ENCODE results near the gene LCN1.
"Not testable (repeated sequence)": the region's sequence is repeated elsewhere in the genome, so short reads cannot be mapped to it uniquely, and the experiment has no call there.

The LCN1 gene

DNA sequence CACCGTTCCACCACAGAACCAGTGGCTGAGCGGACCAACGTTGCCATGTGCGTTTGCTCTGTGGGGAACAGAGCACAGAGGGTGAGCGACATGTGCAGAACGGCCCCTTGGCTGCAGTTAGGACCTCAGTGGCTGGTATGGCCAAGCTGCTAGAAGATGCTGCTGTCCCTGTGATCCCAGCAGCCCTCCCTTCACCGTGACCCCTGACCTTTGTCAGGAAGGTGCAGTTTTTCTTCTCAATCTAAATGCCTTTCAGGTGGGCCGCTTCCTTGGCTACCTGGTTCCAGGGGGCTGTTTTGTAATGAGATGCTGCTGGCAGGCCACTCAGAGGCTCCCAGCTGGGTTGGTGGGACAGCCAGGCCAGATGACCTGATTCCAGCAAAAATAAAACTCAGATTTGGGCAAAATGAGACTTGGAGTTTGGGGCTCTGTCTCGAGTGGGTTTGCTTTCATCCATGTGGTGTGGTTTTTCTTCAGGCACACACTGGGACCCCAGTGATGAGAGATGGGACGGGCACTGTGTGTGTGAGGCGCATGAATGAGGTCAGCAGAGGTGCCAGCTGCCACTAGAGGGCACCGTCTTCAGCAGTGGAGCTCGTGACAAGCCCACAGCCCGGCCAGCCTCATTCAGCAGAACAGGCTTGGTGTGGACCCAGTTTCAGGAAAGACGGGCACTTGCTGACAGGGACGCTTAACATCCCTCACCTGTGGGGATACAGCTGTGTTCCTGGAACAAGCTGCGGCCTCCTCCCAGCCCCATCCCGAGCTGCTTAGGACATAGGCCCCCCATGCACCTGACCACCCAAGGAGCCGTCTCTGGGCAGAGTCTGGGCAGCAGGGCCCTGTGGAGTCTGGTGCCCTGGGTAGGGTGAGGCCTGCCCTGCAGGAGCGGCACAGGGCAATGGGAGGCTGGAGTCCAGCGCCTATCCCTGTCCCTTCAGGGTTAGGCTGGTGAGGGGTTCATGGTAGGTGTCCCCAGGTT lies 16.7 kb upstream of the LCN1 start:
- peak; percentile 28 for DNase-seq (ENCODE audit: low read depth)

DNA sequence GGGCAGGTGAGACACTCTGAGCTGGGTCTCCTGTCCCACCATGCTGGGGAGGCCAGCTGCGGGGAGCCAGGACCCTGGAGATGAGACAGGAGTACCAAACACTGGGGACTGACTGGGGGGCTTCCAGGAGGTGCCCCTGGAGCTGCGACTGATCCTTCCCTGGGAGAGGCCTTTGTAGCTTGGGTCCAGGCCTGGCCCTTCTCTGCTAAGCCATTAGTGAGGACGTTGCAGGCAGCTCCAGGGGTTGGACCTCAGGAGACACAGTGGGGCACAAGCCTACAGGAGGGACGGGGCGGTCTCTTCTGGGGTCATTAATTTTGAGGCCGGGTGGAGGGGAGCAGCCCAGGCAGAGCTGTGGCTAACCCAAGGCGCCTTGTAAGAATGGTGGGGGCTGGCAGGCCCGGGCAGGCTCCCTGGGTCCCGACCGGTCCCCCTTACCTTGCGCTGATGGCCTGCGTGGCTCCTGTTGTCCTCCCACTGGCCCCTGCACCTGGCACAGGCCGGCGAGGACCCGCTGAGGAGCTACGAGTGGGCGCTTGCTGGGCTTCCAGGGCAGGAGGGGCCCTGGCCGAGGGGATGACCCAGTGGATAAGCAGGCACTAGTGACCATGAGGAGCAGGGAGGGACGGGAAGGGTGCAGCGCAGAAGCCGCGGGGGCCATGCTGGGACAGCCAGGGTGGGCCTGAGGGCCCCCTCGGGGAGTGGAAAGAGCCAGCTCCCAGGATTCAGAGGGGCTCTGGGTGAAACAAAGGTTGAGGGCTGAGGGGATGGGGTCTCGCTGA lies 15.6 kb upstream of the LCN1 start:
- DNase-seq (ENCODE audit: low read depth) = no peak

DNA sequence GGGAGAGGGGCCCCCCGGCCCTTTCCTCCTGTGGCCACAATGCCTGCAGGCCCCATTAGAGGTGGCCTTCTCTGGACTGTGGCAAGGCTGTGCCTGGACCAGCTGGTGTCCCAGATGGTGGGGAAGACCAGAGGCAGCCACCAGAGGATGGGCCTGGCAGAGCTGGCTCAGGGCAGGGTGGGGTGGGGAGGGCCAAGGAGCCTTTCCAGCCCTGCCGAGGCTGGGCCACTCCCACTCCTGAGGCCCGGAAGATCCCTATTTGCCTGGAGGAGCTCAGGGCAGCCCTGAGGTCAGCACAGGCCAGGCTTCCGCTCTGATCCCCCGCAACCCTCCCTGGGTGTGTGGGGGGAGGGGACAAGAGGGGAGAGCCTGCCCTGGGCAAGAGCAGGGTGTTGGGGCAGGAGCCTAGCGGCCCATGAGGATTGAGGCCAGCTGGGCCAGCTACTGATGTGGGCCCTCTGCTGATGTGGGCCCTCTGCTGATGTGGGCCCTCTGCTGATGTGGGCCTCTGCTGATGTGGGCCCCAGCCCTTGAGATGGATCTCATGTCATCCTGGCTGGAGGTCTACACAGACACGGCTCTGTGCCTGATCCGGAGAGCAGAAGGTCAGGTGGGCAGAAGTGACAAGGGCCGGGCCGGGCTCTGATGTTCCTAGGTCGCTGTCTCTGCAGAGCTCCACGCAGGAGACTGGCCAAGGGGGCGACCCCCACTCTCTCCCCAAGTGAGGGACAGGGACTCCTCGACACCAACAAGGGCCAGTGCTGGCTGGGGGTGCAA lies 14.7 kb upstream of the LCN1 start:
- DNase-seq (ENCODE audit: low read depth) = no peak

DNA sequence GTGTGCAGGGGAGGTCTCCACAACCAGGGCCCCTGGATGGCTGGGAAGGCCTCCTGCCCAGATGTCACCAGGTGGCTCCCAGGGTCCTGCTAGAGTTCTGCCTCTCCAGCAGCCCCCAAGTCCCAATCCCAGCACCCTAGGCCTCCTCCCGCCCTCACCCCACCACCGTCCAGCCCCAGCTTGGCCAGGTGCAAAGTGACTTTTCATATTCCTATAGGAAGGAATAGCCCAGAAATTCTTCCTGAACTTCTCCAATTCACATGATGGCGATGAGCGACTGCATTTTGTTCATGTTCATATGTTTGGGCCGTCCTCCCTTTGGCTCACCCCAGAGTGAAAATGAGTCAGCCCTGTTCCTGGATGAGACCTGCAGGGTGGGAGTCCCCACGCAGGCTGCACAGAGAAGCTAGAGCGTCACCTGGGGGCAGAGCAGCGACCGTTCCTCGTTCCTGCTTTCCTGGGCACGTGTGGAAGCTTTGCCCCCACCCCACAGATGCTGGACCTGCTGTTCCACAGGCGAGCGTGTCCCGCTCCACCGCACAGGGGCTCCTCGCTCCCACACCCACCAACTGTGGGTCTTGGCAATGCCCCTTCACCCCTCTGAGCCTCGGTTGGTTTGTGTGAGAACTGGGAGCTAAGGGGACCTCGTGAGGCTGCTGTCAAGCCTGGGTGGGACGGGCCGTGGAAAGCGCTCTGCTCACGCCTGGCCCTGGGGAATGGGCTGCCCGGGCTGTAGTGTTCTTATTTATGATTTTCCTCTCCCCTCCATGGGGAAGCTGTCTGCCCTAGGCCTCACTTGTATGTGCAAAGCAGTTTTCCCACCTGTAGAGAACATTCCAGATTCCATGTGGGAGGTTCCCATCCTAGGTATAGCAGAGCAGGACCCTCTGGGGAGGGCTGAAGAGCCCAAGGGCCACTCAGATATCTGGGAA lies 13.9 kb upstream of the LCN1 start:
- DNase-seq (ENCODE audit: low read depth) = no peak

GRCh38 chr9:135508211-135508820 lies 12.9 kb upstream of the LCN1 start:
- DNase-seq (ENCODE audit: low read depth) = no peak

GRCh38 chr9:135509458-135509857 lies 11.8 kb upstream of the LCN1 start:
- DNase-seq (ENCODE audit: low read depth) = no peak

DNA sequence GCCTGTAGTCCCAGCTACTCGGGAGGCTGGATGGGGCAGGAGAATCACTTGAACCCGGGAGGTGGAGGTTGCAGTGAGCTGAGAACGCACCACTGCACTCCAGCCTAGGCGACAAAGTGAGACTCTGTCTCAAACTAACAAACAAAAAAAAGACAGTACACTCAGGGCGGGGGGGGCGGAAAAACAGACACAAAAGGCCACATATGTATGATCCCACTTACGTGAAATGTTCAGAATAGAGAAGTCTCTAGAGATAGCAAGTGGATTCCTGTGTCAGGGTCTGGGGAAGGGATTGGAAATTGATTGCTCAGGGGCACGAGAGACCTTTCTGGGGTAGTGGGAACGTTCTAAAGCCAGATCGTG lies 9.0 kb upstream of the LCN1 start:
- no peak for DNase-seq (ENCODE audit: low read depth)

- no peak for DNase-seq (ENCODE audit: low read depth)
These were observed 8.3 kb upstream of the LCN1 start for GRCh38 chr9:135512904-135513303.

- no peak for DNase-seq (ENCODE audit: low read depth)
These were observed 7.8 kb upstream of the LCN1 start for GRCh38 chr9:135513351-135513846.

DNA sequence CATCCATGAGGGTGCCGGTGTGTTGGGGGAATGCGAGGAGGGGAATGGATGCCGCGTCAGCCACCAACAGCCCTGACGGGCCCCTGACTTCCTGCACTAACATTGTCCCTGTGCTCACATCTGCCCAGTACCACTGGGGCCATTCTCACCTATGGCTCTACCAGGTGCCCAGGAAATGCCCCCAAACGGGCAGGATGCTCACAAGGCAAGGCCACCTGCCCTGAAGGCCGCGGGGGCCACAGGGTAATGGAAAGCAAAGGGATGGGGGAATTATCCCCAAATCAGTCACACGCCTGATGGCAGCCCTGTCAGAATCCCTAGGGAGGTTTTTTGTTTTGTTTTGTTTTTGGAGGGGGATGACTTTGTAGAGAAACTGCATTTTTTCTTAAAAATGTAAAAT lies 7.3 kb upstream of the LCN1 start:
- DNase-seq (ENCODE audit: low read depth) = not testable (repeated sequence)

DNA sequence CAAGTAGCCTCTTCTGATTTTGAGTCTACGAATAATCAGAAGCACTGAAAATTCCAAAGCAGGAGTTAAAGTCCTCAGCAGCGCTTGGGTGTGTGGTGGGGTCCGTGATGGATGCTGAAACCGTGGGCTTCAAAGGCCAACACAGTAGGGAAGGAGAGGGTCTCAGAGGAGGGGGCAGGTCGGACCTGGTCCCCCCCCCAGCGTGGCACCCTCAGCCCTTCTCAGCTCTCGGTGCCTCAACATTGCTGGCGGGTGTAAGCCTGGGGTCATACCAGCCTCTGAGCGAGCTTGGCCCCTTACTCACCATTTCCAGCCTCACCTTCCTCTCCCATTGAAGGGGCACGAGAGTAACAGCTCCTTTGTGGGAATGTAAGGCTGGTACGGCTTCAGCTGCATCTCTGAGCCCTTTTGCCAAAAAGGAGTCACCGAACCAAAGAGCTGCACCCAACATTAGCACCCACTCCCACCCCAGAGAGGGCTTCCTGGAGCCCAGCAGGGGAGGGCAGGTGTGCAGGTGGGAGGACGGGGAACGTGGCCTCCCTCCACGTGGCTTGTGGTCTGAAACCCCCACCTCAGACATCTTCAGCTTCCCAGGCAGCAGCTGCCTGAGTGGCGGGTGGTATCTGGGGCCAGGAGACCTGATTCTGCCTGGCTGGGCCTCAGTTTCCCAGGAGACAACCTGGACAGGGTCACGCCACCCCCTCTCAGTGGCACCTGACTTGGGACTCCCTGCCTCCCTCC lies 6.7 kb upstream of the LCN1 start:
- DNase-seq (ENCODE audit: low read depth) = no peak

DNA sequence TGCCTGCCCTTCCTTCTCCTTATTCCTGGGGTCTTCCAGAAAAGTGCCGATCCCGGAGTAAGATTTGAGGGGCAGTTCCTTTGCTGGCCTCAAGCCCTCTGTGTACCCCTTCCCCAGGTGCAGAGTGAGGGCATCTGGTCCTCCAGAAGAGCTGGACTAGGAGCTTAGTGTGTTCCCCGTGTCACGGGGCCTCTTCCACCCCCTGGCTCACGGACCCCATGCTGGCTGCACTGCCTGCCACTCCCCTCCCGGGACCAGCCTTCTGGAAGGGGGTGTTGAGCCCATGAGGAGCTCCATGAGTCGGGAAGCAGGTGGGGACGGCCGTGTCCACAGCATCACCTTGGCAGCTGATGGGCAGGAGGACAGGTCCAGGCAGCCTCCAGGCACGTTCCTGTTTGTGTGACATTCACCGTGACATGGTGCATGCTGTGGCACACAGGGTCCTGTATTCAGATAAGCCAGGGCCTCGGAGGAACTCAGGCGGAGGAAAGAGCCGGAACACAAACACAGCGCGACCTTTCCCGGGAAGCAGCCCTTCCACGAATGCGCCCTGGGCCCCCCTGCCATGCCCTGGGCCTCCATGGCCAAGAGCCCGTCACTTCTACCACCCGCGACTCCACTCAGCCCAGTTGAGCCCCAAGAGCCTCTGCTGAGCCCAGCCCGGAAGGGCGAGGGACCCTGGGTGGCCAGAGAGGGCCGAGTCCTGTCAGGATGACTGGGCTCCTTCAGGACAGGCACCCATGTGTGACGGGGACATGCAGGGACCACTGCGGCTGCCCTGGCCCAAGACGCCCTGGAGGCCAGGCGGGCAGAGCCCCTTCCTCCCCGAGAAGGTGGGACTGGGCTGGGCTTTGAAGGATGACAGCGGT lies 5.9 kb upstream of the LCN1 start:
- DNase-seq (ENCODE audit: low read depth) = no peak

DNA sequence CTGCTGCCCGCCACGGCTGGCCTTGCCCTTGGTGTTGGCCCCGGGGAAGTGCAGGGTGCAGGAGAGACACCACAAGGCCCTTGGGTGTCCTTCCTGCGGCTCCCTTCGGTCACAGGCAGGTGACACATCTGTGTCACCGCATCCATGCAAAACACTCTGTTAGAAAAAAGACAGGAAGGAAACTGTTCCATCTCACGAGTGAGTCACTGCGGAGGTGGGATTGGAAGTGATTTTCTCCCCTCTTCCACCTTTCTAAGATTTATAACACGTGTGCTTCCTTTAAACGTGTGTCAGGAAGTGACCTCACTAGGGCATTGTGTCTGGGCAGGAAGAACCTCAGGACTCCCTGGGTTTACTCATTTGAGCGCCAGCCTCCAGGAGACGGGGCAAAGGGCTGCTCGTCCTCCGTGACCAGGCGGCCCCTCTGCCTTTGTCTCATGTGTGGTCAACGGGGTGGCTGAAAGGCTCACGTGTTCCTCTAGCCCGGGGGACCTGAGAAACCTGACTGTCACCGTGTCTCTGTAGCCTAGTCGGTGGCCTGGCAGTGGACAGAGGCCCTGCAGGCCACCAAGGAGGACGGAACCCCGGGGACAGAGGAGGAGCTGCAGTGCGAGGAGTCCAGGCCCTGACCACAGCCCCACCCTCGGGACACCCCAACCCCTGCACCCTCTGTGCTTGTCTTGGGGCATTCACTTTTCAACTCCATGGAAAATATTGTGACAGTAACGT lies 4.9 kb upstream of the LCN1 start:
- DNase-seq (ENCODE audit: low read depth) = no peak

GRCh38 chr9:135517407-135517822 lies 3.8 kb upstream of the LCN1 start:
- no peak for DNase-seq (ENCODE audit: low read depth)

- DNase-seq (ENCODE audit: low read depth) = no peak
These were observed 1.9 kb upstream of the LCN1 start for GRCh38 chr9:135519179-135519971.

GRCh38 chr9:135521608-135522095 lies 412 bp downstream of the LCN1 start:
- DNase-seq (ENCODE audit: low read depth) = no peak

Data from stimulated activated CD8-positive, alpha-beta memory T cell treated with anti-CD3 and anti-CD28 coated beads, Interleukin-12 subunit alpha, Interleukin-12 subunit beta, amount 100 ng/mL, for 1 hour (primary cell).